SK-N-MC (cell line): Measurements from ENCODE around the gene SLAIN1.

ENCODE experiments used
- EZH2 ChIP-seq: fragments of 200-600 bp; sonication (generic); IDR thresholded peaks from one replicate; pipeline ENCODE4 v1.6.1; 2017; ENCODE audit warnings: antibody characterized with exemption
- POLR2AphosphoS5 ChIP-seq: IDR thresholded peaks from 2 replicates; pipeline ENCODE4 v1.6.1; 2012; ENCODE audit warnings: mild to moderate bottlenecking, low read depth, low read length, borderline replicate concordance

- TF ChIP-seq EZH2 (no peak), POLR2AphosphoS5 (no peak)
Measured at GRCh38 chr13:77714119-77714755, 16.8 kb downstream of the SLAIN1 start.
